T-helper 17 cell (primary cell): ENCODE data around the gene CLIC5. TPM values are rescaled to one million over a fixed set of nuclear protein-coding genes. Genes with fewer than 3 reads are reported as not detected.
A peak's percentile ranks its signal among the peaks of the same experiment; 100 is the strongest.

Experiments
- ATAC-seq: fragments of 150-1000 bp; cut with Tn5 transposase; 2 replicates; pipeline ENCODE4 v1.10.0; 2021; ENCODE audit warnings: mild to moderate bottlenecking, moderate library complexity
- DNase-seq, 3 donors: peaks; one replicate each; pipeline versions ENCODE4 v3.0.0 to v3.0.0-alpha.2; 2020 to 2021
- H3K9me3 ChIP-seq: one replicate; pipeline ENCODE4 v1.7.0; 2013; ENCODE audit warnings: low read length, mild to moderate bottlenecking; ENCODE audit not compliant: control insufficient read depth, poor library complexity, severe bottlenecking
- H3K27ac Mint-ChIP-seq: one replicate; pipeline ENCODE4 v1.8.0; 2022; ENCODE audit warnings: mild to moderate bottlenecking, moderate library complexity, mixed read lengths
- H3K27me3 Mint-ChIP-seq: one replicate; pipeline ENCODE4 v1.8.0; 2022; ENCODE audit warnings: mixed read lengths
- H3K36me3 Mint-ChIP-seq: one replicate; pipeline ENCODE4 v1.8.0; 2022; ENCODE audit warnings: low read depth, mixed read lengths
- H3K4me1 Mint-ChIP-seq: one replicate; pipeline ENCODE4 v1.8.0; 2022; ENCODE audit warnings: mild to moderate bottlenecking, mixed read lengths
- H3K4me3 Mint-ChIP-seq: one replicate; pipeline ENCODE4 v1.8.0; 2022; ENCODE audit warnings: mild to moderate bottlenecking, moderate library complexity, mixed read lengths
- total RNA-seq, 4 donors: library from RNA in 2 of 4; stranded (reverse) in 2 of 4; gene quantifications; one replicate each; pipeline ENCODE4 v1.2.3 and lab custom pipeline; 2022 to 2026

CLIC5 gene
- total RNA-seq, 2 donors from 2014 or later = 7.2 to 10.1 TPM

GRCh38 chr6:45836984-45837383, 178.7 kb downstream of the CLIC5 start:
- Mint-ChIP-seq H3K36me3 (no peaks in the 10 kb centered on the region), H3K27ac (no peak overlapping the region), H3K4me1 (peaks cover 31% of the 10 kb centered on the region), H3K27me3 (peaks cover 4% of the 10 kb centered on the region), H3K4me3 (peak overlapping the region; percentile 33)
- ATAC-seq (no peak), DNase-seq (no peak)
- H3K9me3 ChIP-seq = no peaks in the 10 kb centered on the region

- Mint-ChIP-seq H3K4me1 (peaks cover 33% of the 10 kb centered on the region), H3K27ac (no peak overlapping the region), H3K27me3 (peaks cover 4% of the 10 kb centered on the region), H3K36me3 (no peaks in the 10 kb centered on the region), H3K4me3 (no peak overlapping the region)
- no peaks in the 10 kb centered on the region for H3K9me3 ChIP-seq
- no peak for ATAC-seq
- no peak for DNase-seq
These were observed 179.2 kb downstream of the CLIC5 start for GRCh38 chr6:45836438-45836824.

GRCh38 chr6:45835721-45836437, 179.8 kb downstream of the CLIC5 start:
- Mint-ChIP-seq H3K36me3 (no peaks in the 10 kb centered on the region), H3K27me3 (peaks cover 1% of the 10 kb centered on the region), H3K4me3 (no peak overlapping the region), H3K4me1 (peaks cover 37% of the 10 kb centered on the region), H3K27ac (peak overlapping the region; percentile 74)
- no peak for DNase-seq
- ATAC-seq = no peak
- H3K9me3 ChIP-seq = no peaks in the 10 kb centered on the region

- no peak for ATAC-seq
- no peak overlapping the region for H3K27ac Mint-ChIP-seq
- H3K36me3 Mint-ChIP-seq = no peaks in the 10 kb centered on the region
- H3K4me1 Mint-ChIP-seq = peaks cover 30% of the 10 kb centered on the region
- no peak overlapping the region for H3K4me3 Mint-ChIP-seq
- H3K9me3 ChIP-seq = no peaks in the 10 kb centered on the region
- no peak for DNase-seq
- peaks cover 6% of the 10 kb centered on the region for H3K27me3 Mint-ChIP-seq
These were observed 183.6 kb downstream of the CLIC5 start for GRCh38 chr6:45832063-45832462.

Other genes starting within 250 kb of the CLIC5 start
- gene ENPP4, start 114.1 kb upstream of the CLIC5 start, total RNA-seq = 1 to 10 TPM; 2.9 to 4.6 TPM
- gene ENPP5, start 155.1 kb upstream of the CLIC5 start, total RNA-seq = under 1 TPM; 0.16 to 0.52 TPM